ENCODE data around the gene TBL1X.

- TF ChIP-seq, protein P1, sequence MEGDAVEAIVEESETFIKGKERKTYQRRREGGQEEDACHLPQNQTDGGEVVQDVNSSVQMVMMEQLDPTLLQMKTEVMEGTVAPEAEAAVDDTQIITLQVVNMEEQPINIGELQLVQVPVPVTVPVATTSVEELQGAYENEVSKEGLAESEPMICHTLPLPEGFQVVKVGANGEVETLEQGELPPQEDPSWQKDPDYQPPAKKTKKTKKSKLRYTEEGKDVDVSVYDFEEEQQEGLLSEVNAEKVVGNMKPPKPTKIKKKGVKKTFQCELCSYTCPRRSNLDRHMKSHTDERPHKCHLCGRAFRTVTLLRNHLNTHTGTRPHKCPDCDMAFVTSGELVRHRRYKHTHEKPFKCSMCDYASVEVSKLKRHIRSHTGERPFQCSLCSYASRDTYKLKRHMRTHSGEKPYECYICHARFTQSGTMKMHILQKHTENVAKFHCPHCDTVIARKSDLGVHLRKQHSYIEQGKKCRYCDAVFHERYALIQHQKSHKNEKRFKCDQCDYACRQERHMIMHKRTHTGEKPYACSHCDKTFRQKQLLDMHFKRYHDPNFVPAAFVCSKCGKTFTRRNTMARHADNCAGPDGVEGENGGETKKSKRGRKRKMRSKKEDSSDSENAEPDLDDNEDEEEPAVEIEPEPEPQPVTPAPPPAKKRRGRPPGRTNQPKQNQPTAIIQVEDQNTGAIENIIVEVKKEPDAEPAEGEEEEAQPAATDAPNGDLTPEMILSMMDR (IDR thresholded peaks at IDR 0.05) = no peak
- TF ChIP-seq POLR2A (IDR thresholded peaks at IDR 0.05) = no peak
Observed at GRCh38 chrX:9442056-9442455, 22.8 kb upstream of the TBL1X start.
